ENCODE data around the gene EXOC4. TPM values are rescaled to one million over a fixed set of nuclear protein-coding genes. Genes with fewer than 3 reads are reported as not detected.
"Not testable (repeated sequence)": the region's sequence is repeated elsewhere in the genome, so short reads cannot be mapped to it uniquely, and the experiment has no call there.

The EXOC4 gene
- 30.3 and 65.1 TPM in 2 replicates for total RNA-seq (2014; rRNA removed; shearing (Covaris generic); ENCODE audit: low replicate concordance)

DNA sequence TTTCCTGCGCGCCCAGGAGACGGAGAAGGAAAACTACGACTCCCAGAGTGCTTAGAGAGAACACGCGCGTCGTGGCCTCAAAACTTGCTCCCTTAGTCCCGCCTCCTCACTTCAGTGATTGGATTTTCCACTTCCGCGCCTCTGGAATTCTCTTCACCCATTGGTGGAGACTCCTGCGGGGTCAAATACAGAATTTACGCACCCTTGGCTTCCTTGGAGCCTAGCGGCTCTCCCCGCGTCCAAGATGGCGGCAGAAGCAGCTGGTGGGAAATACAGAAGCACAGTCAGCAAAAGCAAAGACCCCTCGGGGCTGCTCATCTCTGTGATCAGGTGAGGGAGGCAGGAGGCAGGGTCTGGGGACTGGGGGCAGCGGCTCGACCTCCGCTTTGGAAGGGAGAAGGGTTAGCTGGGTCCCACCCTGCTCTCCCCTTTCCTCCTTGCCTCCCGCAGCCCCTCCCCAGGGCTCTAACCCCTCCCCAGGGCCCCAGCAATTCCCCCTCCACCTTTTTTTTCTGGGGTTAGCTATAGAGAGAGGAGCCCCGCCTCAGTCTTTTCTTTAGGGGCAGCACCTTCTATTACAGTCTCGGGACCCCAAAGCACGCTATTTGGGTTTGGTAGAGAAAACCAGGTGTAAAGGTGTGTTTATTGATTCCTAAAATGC lies at the start of gene EXOC4:
Gene EXOC4 (plus strand): TSS at position 221 of the 661 bp plus-strand sequence.
- in situ Hi-C loops (cut with HindIII; ENCODE audit: low pct_unique_long_range_greater_than_20kb, low sequenced_read_pairs), result no loop called here
- peak; percentile 93 for DNase-seq (ENCODE audit: low read depth)

- in situ Hi-C loops (cut with HindIII; ENCODE audit: low pct_unique_long_range_greater_than_20kb, low sequenced_read_pairs), result no loop called here
- DNase-seq (ENCODE audit: low read depth), result no peak
Measured at GRCh38 chr7:133203490-133203889, 49.4 kb upstream of the EXOC4 start.

- in situ Hi-C loops (cut with HindIII; ENCODE audit: low pct_unique_long_range_greater_than_20kb, low sequenced_read_pairs), result no loop called here
- DNase-seq (ENCODE audit: low read depth), result no peak
Measured at GRCh38 chr7:133207687-133208086, 45.2 kb upstream of the EXOC4 start.

DNA sequence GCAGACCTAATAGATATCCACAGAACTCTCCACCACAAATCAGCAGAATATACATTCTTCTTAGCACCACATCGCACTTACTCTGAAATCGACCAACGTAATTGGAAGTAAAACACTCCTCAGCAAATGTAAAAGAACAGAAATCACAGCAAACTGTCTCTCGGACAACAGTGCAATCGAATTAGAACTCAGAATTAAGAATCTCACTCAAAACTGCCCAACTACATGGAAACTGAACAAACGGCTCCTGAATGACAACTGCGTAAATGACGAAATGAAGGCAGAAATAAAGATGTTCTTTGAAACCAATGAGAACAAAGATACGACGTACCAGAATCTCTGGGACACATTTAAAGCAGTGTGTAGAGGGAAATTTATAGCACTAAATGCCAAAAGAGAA lies 42.1 kb upstream of the EXOC4 start:
- DNase-seq (ENCODE audit: low read depth); in situ Hi-C loops (cut with HindIII; ENCODE audit: low pct_unique_long_range_greater_than_20kb, low sequenced_read_pairs): not testable (repeated sequence)

DNA sequence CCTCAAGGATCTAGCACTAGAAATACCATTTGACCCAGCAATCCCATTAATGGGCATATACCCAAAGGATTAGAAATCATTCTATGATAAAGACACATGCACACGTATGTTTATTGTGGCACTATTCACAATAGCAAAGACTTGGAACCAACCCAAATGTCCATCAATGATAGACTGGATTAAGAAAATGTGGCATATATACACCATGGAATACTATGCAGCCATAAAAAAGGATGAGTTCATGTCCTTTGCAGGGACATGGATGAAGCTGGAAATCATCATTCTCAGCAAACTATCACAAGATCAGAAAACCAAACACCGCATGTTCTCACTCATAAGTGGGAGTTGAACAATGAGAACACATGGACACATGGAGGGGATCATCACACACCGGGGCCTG lies 39.1 kb upstream of the EXOC4 start:
- DNase-seq (ENCODE audit: low read depth); in situ Hi-C loops (cut with HindIII; ENCODE audit: low pct_unique_long_range_greater_than_20kb, low sequenced_read_pairs): not testable (repeated sequence)

- in situ Hi-C loops (cut with HindIII; ENCODE audit: low pct_unique_long_range_greater_than_20kb, low sequenced_read_pairs), result no loop called here
- DNase-seq (ENCODE audit: low read depth), result no peak
Measured at GRCh38 chr7:133217773-133218172, 35.1 kb upstream of the EXOC4 start.

DNA sequence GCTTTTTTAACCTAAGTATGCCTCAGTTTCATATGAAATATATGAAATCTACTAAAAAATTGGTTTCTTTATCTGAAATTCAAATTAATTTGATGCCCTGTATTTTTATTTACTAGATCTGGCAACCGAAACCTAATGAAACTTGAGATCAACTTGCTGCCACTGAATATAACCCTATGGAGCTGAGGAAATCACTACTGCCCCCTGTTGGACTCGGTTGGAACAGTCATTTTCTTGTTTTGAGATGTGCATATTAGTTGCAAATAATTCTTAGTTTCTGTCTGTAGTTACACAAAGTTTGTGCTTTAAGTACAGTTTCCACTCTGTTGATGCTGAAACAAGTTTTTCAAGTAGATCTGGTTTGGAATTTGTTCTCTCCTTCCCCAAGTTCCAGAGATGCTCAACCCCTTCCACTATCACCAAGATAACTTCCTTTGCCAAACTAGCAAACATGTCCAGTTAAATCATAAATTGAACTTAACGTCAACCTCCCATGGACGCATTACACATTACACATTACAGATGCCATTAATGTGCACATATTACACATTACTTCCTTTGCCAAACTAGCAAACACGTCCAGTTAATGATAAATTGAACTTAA lies 22.2 kb upstream of the EXOC4 start:
- peak; percentile 18 for DNase-seq (ENCODE audit: low read depth)
- in situ Hi-C loops (cut with HindIII; ENCODE audit: low pct_unique_long_range_greater_than_20kb, low sequenced_read_pairs), result no loop called here

- DNase-seq (ENCODE audit: low read depth), result no peak
- in situ Hi-C loops (cut with HindIII; ENCODE audit: low pct_unique_long_range_greater_than_20kb, low sequenced_read_pairs), result no loop called here
Measured at GRCh38 chr7:133233142-133233541, 19.7 kb upstream of the EXOC4 start.

DNA sequence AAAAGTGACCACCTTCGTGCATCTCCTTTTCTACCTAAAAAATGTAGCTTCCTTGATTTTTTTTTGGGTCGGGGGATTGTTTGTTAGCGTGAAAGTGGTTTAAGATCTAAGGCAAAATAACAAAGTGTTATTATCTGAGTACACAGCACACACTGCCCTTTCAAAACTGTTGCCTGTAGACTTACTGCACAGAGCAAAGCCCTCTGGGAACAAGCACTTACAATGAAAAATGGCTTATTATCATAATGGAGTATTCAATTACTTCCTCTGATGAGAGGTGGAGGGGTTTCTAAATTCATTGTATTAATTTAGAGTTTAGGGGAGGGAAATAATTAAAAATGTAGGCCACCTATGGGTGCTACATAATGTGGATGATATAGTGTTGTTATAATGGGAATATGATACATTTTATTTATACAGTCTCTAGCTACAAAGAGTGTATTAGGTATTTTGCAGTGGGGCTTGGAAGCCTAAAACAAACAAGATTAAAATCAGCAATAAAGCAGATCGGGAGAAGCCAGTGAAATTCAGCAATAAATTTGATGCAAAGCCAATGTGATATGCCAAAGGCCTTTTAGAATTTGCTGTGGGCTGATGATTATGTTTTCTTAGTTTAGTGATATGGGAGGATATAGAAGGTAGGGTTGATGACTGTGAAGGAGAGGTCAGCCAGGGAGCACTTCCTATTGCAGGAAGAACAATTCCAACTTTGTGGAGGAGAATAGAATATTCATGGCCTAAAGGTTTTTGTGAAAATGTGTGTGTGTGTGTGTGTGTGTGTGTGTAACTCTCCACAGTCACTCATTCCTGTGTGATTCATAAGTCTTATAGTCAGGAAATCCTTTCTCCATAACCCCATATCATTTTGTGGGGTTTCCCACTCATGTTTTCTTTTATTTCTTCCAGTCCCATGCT lies 17.7 kb upstream of the EXOC4 start:
- in situ Hi-C loops (cut with HindIII; ENCODE audit: low pct_unique_long_range_greater_than_20kb, low sequenced_read_pairs), result no loop called here
- DNase-seq (ENCODE audit: low read depth), result no peak

DNA sequence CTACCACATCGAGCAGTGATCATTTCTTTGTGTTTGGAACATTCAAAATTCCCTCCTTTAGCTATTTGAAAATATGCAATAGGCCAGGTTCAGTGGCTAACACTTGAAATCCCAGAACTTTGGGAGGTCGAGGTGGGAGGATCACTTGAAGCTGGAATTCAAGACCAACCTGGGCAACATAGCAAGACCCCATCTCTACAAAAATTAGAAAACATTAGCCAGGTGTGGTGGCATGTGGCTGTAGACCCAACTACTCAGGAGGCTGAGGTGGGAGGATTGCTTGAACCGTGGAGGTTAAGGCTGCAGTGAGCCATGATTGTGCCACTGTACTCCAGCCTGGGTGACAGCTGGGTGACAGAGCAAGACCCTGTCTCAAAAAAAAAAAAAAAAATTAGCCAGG lies 15.3 kb upstream of the EXOC4 start:
- in situ Hi-C loops (cut with HindIII; ENCODE audit: low pct_unique_long_range_greater_than_20kb, low sequenced_read_pairs), result no loop called here

DNA sequence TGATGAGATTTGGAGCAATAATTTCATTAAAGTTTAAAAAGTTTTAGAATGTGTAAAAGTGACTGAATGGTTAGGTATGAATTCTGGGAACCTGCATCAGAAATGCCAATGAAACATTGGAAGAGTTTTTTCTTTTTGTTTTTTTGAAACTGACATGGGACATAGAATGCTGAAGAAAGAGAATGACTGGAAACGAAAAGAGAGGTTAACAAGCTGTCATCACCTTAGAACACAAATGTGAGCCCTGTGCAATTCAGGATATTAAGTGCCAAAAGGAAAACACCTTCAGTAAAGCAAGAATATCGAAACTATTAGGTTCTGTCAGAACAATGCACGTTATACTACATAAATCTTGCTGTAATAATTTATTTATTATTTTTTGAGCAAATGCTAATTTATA lies 12.6 kb upstream of the EXOC4 start:
- DNase-seq (ENCODE audit: low read depth), result no peak
- in situ Hi-C loops (cut with HindIII; ENCODE audit: low pct_unique_long_range_greater_than_20kb, low sequenced_read_pairs), result no loop called here

More for the DNA sequence above, 15.3 kb upstream of the EXOC4 start:
- DNase-seq (ENCODE audit: low read depth), result no peak

GRCh38 chr7:133246558-133246957 lies 6.3 kb upstream of the EXOC4 start:
- no peak for DNase-seq (ENCODE audit: low read depth)
- in situ Hi-C loops (cut with HindIII; ENCODE audit: low pct_unique_long_range_greater_than_20kb, low sequenced_read_pairs), result no loop called here

DNA sequence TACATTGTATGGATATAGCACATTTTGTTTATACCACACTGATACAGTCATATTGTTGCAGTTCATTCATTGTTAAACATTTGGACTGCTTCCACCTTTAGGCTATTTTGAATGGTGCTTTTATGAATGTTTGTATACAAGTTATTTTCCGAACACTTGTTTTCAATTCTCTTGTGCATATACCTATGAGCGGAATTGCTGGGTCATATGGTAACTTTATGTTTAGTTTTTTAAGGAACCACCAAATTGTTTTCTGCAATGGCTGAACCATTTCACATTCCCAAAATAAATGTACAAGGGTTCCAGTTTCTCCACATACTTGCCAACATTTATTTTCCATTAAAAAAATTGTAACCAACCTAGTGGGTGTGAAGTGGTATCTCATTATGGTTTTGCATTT lies 4.0 kb upstream of the EXOC4 start:
- in situ Hi-C loops (cut with HindIII; ENCODE audit: low pct_unique_long_range_greater_than_20kb, low sequenced_read_pairs), result no loop called here

DNA sequence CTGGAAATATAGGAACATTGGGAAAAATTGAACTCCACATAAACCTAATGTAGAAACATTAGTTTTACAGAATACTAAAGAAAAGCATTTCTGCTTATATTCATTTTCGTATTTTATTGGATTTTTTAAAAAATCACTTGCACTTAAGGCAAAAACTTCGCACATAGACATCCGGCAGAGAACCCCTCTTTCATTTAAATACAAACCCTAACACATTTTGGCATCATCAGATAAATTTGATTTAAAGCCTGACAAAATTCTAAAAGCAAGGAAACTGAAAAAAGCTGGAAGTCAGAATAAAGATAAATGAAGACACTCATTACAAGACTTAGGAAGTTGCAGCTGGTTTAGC lies 396 bp upstream of the EXOC4 start:
- DNase-seq (ENCODE audit: low read depth), result no peak
- in situ Hi-C loops (cut with HindIII; ENCODE audit: low pct_unique_long_range_greater_than_20kb, low sequenced_read_pairs), result no loop called here

More for the DNA sequence above, 4.0 kb upstream of the EXOC4 start:
- no peak for DNase-seq (ENCODE audit: low read depth)

- in situ Hi-C loops (cut with HindIII; ENCODE audit: low pct_unique_long_range_greater_than_20kb, low sequenced_read_pairs), result no loop called here
Measured at GRCh38 chr7:133253519-133253875, 619 bp downstream of the EXOC4 start.

GRCh38 chr7:133255486-133255885 lies 2.6 kb downstream of the EXOC4 start:
- in situ Hi-C loops (cut with HindIII; ENCODE audit: low pct_unique_long_range_greater_than_20kb, low sequenced_read_pairs), result no loop called here
- DNase-seq (ENCODE audit: low read depth), result no peak

More at GRCh38 chr7:133253519-133253875, 619 bp downstream of the EXOC4 start:
- no peak for DNase-seq (ENCODE audit: low read depth)

DNA sequence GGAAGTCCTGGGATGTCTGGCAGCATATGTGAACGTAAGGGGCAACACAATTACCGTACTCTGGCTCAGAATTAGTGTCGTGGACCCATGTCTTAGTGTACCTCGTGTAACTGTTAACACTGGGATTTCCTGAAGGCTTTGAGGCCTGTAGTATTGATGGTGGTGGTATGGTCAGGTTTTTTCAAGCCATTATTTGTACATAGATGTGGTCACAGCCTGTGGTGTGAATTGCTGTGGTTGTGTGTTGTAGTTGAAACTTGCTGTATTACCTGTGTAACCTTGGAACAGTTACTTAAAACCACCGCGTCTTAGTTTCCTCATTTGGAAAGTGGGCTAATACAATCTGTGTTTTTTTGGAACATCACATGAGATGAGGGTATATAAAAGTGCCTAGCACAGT lies 5.3 kb downstream of the EXOC4 start:
- in situ Hi-C loops (cut with HindIII; ENCODE audit: low pct_unique_long_range_greater_than_20kb, low sequenced_read_pairs), result no loop called here
- DNase-seq (ENCODE audit: low read depth), result no peak

DNA sequence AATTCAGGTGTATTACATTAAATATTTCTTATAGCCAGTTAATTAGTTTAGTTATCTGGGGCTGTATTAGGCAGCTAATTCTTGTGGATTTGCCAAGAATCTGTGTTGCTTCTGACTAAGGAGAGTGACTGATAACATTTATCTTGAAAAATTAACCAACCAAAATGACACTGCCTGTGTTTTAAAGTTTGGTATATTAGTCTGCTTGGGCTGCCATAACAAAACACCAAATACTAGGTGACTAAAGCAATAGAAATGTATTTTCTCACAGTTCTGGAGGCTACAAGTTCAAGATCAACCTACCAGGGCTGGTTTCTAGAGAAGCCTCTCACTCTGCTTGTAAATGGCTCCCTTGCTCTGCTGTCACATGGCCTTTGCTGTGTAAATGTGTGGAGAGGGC lies 12.9 kb downstream of the EXOC4 start:
- no peak for DNase-seq (ENCODE audit: low read depth)

DNA sequence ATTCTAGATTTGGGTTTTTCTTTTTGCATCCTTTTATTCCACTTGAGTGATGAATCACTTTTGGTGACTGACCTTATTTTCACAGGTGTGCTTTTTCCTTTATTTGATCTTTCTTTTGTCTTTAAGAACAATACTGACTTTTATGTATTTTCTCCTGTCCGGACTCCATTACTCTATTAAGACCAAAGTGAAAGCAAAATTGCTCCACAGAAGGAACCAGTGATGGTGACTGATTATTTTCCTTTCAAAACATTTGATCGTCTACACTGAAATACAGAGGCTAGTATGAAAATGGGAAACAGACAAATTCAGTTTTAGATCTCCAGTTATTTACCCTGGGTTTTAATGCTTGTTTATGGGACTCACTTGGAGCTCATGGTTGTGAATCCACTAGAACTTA lies 15.5 kb downstream of the EXOC4 start:
- in situ Hi-C loops (cut with HindIII; ENCODE audit: low pct_unique_long_range_greater_than_20kb, low sequenced_read_pairs), result no loop called here
- no peak for DNase-seq (ENCODE audit: low read depth)

More for the DNA sequence above, 12.9 kb downstream of the EXOC4 start:
- in situ Hi-C loops (cut with HindIII; ENCODE audit: low pct_unique_long_range_greater_than_20kb, low sequenced_read_pairs), result no loop called here

Measured in Caki2 (cell line).